Neural cell (in vitro differentiated cells): ENCODE results near the gene OPN4. TPM values are rescaled to one million over a fixed set of nuclear protein-coding genes. Genes with fewer than 3 reads are reported as not detected.

Source experiments
- H2AFZ ChIP-seq: fragments of 200-600, 300-800 bp; sonication (generic), shearing (Covaris generic); 2 replicates; pipeline ENCODE4 v1.6.0; 2014; ENCODE audit warnings: low read depth, mild to moderate bottlenecking, antibody characterized with exemption, low read length, moderate library complexity
- H3F3A ChIP-seq: fragments of 200-600 bp; shearing (Covaris generic); 2 replicates; pipeline ENCODE4 v1.6.1; 2016; ENCODE audit warnings: mild to moderate bottlenecking, moderate library complexity, mixed read lengths, antibody characterized with exemption, low read length; ENCODE audit not compliant: insufficient read depth, poor library complexity, severe bottlenecking
- H3K27ac ChIP-seq: fragments of 200-600, 300-800 bp; sonication (generic), shearing (Covaris generic); 2 replicates; pipeline ENCODE4 v1.5.1; 2014; ENCODE audit warnings: mild to moderate bottlenecking, low read length, moderate library complexity
- H3K27me3 ChIP-seq: fragments of 300-800, 200-600 bp; sonication (generic), shearing (Covaris generic); 2 replicates; pipeline ENCODE4 v1.6.0; 2014; ENCODE audit warnings: mild to moderate bottlenecking, low read depth, low read length, moderate library complexity; ENCODE audit not compliant: insufficient read depth
- H3K36me3 ChIP-seq: fragments of 300-800, 200-600 bp; sonication (generic), shearing (Covaris generic); 2 replicates; pipeline ENCODE4 v1.5.1; 2014; ENCODE audit warnings: mild to moderate bottlenecking, antibody characterized with exemption, low read length, moderate library complexity; ENCODE audit not compliant: insufficient read depth
- H3K4me2 ChIP-seq: fragments of 300-800, 200-600 bp; sonication (generic), shearing (Covaris generic); 2 replicates; pipeline ENCODE4 v1.6.0; 2014; ENCODE audit warnings: mild to moderate bottlenecking, low read length
- H3K4me3 ChIP-seq: fragments of 300-800, 200-600 bp; sonication (generic), shearing (Covaris generic); 2 replicates; pipeline ENCODE4 v1.5.1; 2014; ENCODE audit warnings: mild to moderate bottlenecking, low read length, moderate library complexity
- H3K79me2 ChIP-seq: fragments of 200-600 bp; shearing (Covaris generic); replicated peaks from 2 replicates; pipeline ENCODE4 v1.6.0; 2014; ENCODE audit warnings: mild to moderate bottlenecking, low read length, moderate library complexity; ENCODE audit not compliant: insufficient read depth
- H3K9ac ChIP-seq: fragments of 300-800, 200-600 bp; sonication (generic), shearing (Covaris generic); 2 replicates; pipeline ENCODE4 v1.6.1; 2016; ENCODE audit warnings: mild to moderate bottlenecking, low read length, mixed read lengths
- H3K9me2 ChIP-seq: fragments of 200-600 bp; shearing (Covaris generic); 2 replicates; pipeline ENCODE4 v1.6.1; 2016; ENCODE audit warnings: mild to moderate bottlenecking, low read length, mixed read lengths; ENCODE audit not compliant: insufficient read depth
- H3K9me3 ChIP-seq: fragments of 200-600, 300-800 bp; sonication (generic), shearing (Covaris generic); 2 replicates; pipeline ENCODE4 v1.6.1; 2016; ENCODE audit warnings: mild to moderate bottlenecking, mixed run types, low read length, moderate library complexity, mixed read lengths
- H4K20me1 ChIP-seq: fragments of 200-600 bp; shearing (Covaris generic); 2 replicates; pipeline ENCODE4 v1.6.1; 2016; ENCODE audit warnings: mild to moderate bottlenecking, mixed run types; ENCODE audit not compliant: insufficient read depth
- EP300 ChIP-seq: fragments of 450-650 bp; conservative IDR thresholded peaks from 2 replicates; pipeline ENCODE4 v1.6.1; 2014; ENCODE audit warnings: antibody characterized with exemption, mild to moderate bottlenecking, moderate library complexity; ENCODE audit not compliant: poor library complexity, severe bottlenecking
- EZH2 ChIP-seq: fragments of 200-600, 300-800 bp; shearing (Covaris generic), sonication (generic); IDR thresholded peaks from 2 replicates; pipeline ENCODE4 v1.6.1; 2014; ENCODE audit warnings: antibody characterized with exemption, low read length, borderline replicate concordance, mild to moderate bottlenecking; ENCODE audit not compliant: insufficient read depth, poor library complexity, severe bottlenecking
- MXI1 ChIP-seq: fragments of 450-650 bp; conservative IDR thresholded peaks from 2 replicates; pipeline ENCODE4 v1.6.1; 2014; ENCODE audit warnings: antibody characterized with exemption, mild to moderate bottlenecking; ENCODE audit not compliant: poor library complexity, severe bottlenecking
- POLR2AphosphoS5 ChIP-seq: IDR thresholded peaks from 2 replicates; pipeline ENCODE4 v1.6.1; 2012
- RAD21 ChIP-seq: fragments of 450-650 bp; conservative IDR thresholded peaks from 2 replicates; pipeline ENCODE4 v1.6.1; 2014; ENCODE audit warnings: antibody characterized with exemption, mild to moderate bottlenecking, moderate library complexity
- TAF1 ChIP-seq: IDR thresholded peaks from 2 replicates; pipeline ENCODE4 v1.6.1; 2012; ENCODE audit warnings: low read depth
- polyA plus RNA-seq: library from polyadenylated mRNA; depleted of rRNA; stranded (reverse); fragments of >200 nt; gene quantifications from 2 replicates; pipeline ENCODE4 v1.2.3, GENCODE V29; 2014
- TF ChIP-seq, protein P1 (sequence below): fragments of 450-650 bp; IDR thresholded peaks from 2 replicates; pipeline ENCODE4 v1.5.1; 2014; ENCODE audit warnings: antibody characterized with exemption, mild to moderate bottlenecking, moderate library complexity; ENCODE audit not compliant: poor library complexity, severe bottlenecking
- TF ChIP-seq, protein P2 (sequence below): IDR thresholded peaks from 2 replicates; pipeline ENCODE4 v1.6.1; 2012; ENCODE audit warnings: borderline replicate concordance

Gene OPN4
- polyA plus RNA-seq, 1 donor from 2014 or later, result not detected

DNA sequence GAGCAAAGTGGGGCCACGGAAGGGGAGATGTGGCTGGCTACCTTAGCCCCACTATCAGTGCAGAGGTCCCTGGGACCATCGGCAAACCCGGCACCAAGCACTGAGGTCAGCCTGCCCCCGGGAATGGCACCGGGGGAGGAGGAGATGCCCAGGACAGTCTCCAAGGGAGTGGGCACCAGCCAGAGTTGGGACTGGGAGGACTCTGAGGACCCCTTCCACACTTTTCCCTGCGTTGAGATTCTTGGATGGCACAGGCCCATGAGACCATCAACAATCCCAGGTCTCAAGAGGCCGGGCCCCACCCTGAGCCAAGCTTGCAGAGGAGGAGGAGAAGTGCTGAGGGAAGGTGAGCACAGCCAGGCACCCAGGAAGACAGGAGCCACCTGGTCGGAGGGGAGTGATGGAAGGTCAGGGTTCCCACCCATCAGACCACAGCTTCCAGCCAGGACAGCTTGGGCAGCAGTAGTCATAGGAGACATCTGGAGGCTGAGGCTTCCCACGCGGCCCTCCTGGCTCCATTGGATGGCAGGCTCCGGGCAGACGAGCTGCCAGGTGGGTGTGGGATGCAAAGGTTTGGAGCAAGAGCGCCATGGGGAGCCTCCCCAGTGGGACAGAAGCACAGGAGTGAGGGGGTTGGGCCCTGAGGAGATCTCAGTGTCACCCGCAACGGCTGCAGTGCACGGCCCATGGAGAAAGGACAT, 2.6 kb upstream of the OPN4 start:
- Histone ChIP-seq H3K4me2 (no peak overlapping the region), H3K79me2 (no peaks in the 10 kb centered on the region), H3K36me3 (no peaks in the 10 kb centered on the region), H2AFZ (no peak overlapping the region), H3K4me3 (no peak overlapping the region), H3K27me3 (no peaks in the 10 kb centered on the region), H3K9me3 (no peaks in the 10 kb centered on the region), H3K9ac (no peak overlapping the region), H4K20me1 (no peaks in the 10 kb centered on the region), H3K27ac (no peak overlapping the region), H3K9me2 (no peaks in the 10 kb centered on the region), H3F3A (no peaks in the 10 kb centered on the region)
- TF ChIP-seq POLR2AphosphoS5, result no peak
- TF ChIP-seq MXI1, result no peak
- no peak for TF ChIP-seq EZH2
- TF ChIP-seq, protein P1, sequence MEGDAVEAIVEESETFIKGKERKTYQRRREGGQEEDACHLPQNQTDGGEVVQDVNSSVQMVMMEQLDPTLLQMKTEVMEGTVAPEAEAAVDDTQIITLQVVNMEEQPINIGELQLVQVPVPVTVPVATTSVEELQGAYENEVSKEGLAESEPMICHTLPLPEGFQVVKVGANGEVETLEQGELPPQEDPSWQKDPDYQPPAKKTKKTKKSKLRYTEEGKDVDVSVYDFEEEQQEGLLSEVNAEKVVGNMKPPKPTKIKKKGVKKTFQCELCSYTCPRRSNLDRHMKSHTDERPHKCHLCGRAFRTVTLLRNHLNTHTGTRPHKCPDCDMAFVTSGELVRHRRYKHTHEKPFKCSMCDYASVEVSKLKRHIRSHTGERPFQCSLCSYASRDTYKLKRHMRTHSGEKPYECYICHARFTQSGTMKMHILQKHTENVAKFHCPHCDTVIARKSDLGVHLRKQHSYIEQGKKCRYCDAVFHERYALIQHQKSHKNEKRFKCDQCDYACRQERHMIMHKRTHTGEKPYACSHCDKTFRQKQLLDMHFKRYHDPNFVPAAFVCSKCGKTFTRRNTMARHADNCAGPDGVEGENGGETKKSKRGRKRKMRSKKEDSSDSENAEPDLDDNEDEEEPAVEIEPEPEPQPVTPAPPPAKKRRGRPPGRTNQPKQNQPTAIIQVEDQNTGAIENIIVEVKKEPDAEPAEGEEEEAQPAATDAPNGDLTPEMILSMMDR, result no peak

DNA sequence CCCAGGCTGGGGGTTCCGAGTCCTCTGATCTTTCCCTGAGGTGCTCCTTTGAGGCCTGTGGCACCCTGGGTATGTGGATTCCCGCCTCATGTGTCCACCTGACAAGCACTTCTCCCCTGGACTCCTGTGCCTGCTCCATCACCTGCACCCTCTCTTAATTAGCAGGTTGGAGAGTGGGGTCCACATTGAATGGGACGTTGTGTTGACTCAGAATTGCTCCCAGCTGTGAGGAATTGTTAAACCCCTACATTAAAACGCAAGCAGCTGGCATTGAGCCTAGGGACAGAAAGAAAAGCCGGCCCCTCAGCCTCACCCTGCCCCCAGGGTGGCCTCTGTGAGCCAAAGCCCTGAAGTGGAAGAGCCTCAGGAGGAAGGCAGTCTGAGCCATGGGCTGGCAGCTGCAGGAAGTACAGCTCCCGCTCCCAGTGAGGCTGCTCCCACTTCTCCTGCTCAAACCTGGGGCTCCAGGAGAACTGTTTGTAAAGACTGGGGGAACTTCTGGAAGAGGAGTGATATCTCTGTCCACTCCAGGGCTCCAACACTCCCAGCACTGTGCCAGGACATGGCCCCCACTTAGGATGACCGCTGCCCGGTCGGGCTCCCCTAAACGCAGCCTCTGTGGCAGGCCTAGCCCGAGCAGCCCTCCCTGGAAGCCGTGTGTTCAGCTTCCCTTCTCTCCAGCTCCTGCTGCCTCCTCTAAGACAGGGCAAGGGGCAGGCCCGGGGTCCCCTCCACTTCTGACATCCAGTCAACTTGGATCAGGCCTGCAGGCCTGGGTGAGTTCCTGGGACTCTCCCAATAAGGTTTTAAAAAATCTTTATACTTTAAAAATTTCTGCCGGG, 1.8 kb upstream of the OPN4 start:
- Histone ChIP-seq H4K20me1 (no peaks in the 10 kb centered on the region), H3K4me3 (no peak overlapping the region), H3K9me2 (no peaks in the 10 kb centered on the region), H3F3A (no peaks in the 10 kb centered on the region), H3K36me3 (no peaks in the 10 kb centered on the region), H3K27ac (no peak overlapping the region), H3K4me2 (no peak overlapping the region), H3K9me3 (no peaks in the 10 kb centered on the region), H2AFZ (no peak overlapping the region), H3K9ac (no peak overlapping the region), H3K27me3 (no peaks in the 10 kb centered on the region), H3K79me2 (no peaks in the 10 kb centered on the region)
- TF ChIP-seq TAF1 (no peak), EP300 (no peak), MXI1 (no peak), RAD21 (no peak), POLR2AphosphoS5 (no peak), EZH2 (no peak)
- TF ChIP-seq, protein P1, result no peak
- TF ChIP-seq, protein P2, sequence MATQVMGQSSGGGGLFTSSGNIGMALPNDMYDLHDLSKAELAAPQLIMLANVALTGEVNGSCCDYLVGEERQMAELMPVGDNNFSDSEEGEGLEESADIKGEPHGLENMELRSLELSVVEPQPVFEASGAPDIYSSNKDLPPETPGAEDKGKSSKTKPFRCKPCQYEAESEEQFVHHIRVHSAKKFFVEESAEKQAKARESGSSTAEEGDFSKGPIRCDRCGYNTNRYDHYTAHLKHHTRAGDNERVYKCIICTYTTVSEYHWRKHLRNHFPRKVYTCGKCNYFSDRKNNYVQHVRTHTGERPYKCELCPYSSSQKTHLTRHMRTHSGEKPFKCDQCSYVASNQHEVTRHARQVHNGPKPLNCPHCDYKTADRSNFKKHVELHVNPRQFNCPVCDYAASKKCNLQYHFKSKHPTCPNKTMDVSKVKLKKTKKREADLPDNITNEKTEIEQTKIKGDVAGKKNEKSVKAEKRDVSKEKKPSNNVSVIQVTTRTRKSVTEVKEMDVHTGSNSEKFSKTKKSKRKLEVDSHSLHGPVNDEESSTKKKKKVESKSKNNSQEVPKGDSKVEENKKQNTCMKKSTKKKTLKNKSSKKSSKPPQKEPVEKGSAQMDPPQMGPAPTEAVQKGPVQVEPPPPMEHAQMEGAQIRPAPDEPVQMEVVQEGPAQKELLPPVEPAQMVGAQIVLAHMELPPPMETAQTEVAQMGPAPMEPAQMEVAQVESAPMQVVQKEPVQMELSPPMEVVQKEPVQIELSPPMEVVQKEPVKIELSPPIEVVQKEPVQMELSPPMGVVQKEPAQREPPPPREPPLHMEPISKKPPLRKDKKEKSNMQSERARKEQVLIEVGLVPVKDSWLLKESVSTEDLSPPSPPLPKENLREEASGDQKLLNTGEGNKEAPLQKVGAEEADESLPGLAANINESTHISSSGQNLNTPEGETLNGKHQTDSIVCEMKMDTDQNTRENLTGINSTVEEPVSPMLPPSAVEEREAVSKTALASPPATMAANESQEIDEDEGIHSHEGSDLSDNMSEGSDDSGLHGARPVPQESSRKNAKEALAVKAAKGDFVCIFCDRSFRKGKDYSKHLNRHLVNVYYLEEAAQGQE, result no peak
